GM12878 (cell line): ENCODE results near the gene ZNF112. TPM values are rescaled to one million over a fixed set of nuclear protein-coding genes. Genes with fewer than 3 reads are reported as not detected.

Source experiments
- ATAC-seq: fragments of 200-7000 bp; cut with Tn5 transposase; 3 replicates; pipeline ENCODE4 v1.9.1; 2020; ENCODE audit warnings: mild to moderate bottlenecking, moderate library complexity
- BruUV-seq: library from RNA; stranded (reverse); fragments of 400-500 nt; replicated peaks from 2 replicates; lab custom pipeline; 2021; lab: Mats Ljungman, UMichigan
- CTCF ChIA-PET: fragments of 300-600 bp; sonication (Branson Sonifier 250); formaldehyde crosslinking; extraction: SDS; loops from one replicate; lab custom pipeline; 2021; ENCODE audit warnings: inconsistent platforms; lab: Yijun Ruan, JAX
- POLR2A ChIA-PET: fragments of 350-600 bp; formaldehyde crosslinking; extraction: SDS; loops from one replicate; lab custom pipeline; 2021; ENCODE audit warnings: inconsistent platforms; lab: Charles Lee
- RAD21 ChIA-PET: fragments of 300-600 bp; sonication (Branson Sonifier 250); formaldehyde crosslinking; loops from one replicate; lab custom pipeline; 2023; ENCODE audit warnings: antibody characterized with exemption; ENCODE audit not compliant: unreplicated experiment; lab: Charles Lee
- SMC1A ChIA-PET: fragments of 300-600 bp; sonication (Branson Sonifier 250); formaldehyde crosslinking; loops from one replicate; lab custom pipeline; 2023; ENCODE audit not compliant: unreplicated experiment, uncharacterized antibody; lab: Charles Lee
- DNase-seq: peaks from one replicate; pipeline ENCODE4 v3.0.0-alpha.2; 2011; ENCODE audit warnings: low read depth, low spot score
- FAIRE-seq: peaks from 3 replicates; lab custom pipeline; 2011; peaks lifted over from hg19 to GRCh38; lab: Jason Lieb, UNC
- H2AFZ ChIP-seq: 2 replicates; pipeline ENCODE4 v1.6.0; 2011; ENCODE audit warnings: low read depth, low read length, control low read depth; ENCODE audit not compliant: control insufficient read depth
- H3K27ac ChIP-seq: 2 replicates; pipeline ENCODE4 v1.5.1; 2011; ENCODE audit warnings: control low read depth; ENCODE audit not compliant: control insufficient read depth, insufficient read depth
- H3K27me3 ChIP-seq, 2 experiments: replicated peaks in 1 of 2; 2 replicates each; pipeline versions ENCODE4 v1.6.0 to v1.6.1; 2011; ENCODE audit warnings: low read length in 1 of 2; ENCODE audit not compliant: control insufficient read depth in 2 of 2, insufficient read depth in 2 of 2
- H3K36me3 ChIP-seq, 2 experiments: 2 replicates each; pipeline ENCODE4 v1.5.1; 2011; ENCODE audit warnings: low read length in 1 of 2; ENCODE audit not compliant: control insufficient read depth in 2 of 2, insufficient read depth in 2 of 2
- H3K4me1 ChIP-seq: 2 replicates; pipeline ENCODE4 v1.6.1; 2011; ENCODE audit warnings: mild to moderate bottlenecking, low read length, moderate library complexity, mixed read lengths; ENCODE audit not compliant: control insufficient read depth, insufficient read depth
- H3K4me2 ChIP-seq: 2 replicates; pipeline ENCODE4 v1.6.0; 2011; ENCODE audit warnings: control low read depth; ENCODE audit not compliant: control insufficient read depth, insufficient read depth
- H3K4me3 ChIP-seq: fragments of 200-600 bp; sonication (generic); 2 replicates; pipeline ENCODE4 v1.5.1; 2016
- H3K79me2 ChIP-seq: 2 replicates; pipeline ENCODE4 v1.6.0; 2011; ENCODE audit warnings: low read length; ENCODE audit not compliant: control insufficient read depth, insufficient read depth
- H3K9ac ChIP-seq: 2 replicates; pipeline ENCODE4 v1.8.0; 2011; ENCODE audit warnings: low read length, control low read depth, mixed read lengths; ENCODE audit not compliant: control insufficient read depth, insufficient read depth
- H3K9me3 ChIP-seq: replicated peaks from 3 replicates; pipeline ENCODE4 v1.5.1; 2011; ENCODE audit warnings: mild to moderate bottlenecking, low read length; ENCODE audit not compliant: control insufficient read depth, insufficient read depth
- H4K20me1 ChIP-seq: 2 replicates; pipeline ENCODE4 v1.6.0; 2011; ENCODE audit not compliant: control insufficient read depth, insufficient read depth
- E2F4 ChIP-seq: IDR thresholded peaks from 2 replicates; pipeline ENCODE4 v1.6.1; 2012; ENCODE audit warnings: low read depth, low read length, improper control_type of control experiment
- ELK1 ChIP-seq: IDR thresholded peaks from 2 replicates; pipeline ENCODE4 v1.6.1; 2012; ENCODE audit warnings: low read depth, low read length, improper control_type of control experiment
- MTA2 ChIP-seq: fragments of 450-650 bp; IDR thresholded peaks from 2 replicates; pipeline ENCODE4 v1.6.1; 2016; ENCODE audit warnings: low read depth, mild to moderate bottlenecking, moderate library complexity
- MTA3 ChIP-seq: IDR thresholded peaks from 2 replicates; pipeline ENCODE4 v1.6.1; 2012; ENCODE audit warnings: low read length, inconsistent platforms, borderline replicate concordance
- NBN ChIP-seq: fragments of 450-650 bp; IDR thresholded peaks from 2 replicates; pipeline ENCODE4 v1.6.1; 2016
- PAX8 ChIP-seq: fragments of 450-650 bp; IDR thresholded peaks from 2 replicates; pipeline ENCODE4 v1.6.1; 2017; ENCODE audit warnings: mild to moderate bottlenecking, moderate library complexity
- POLR2A ChIP-seq: IDR thresholded peaks from 2 replicates; pipeline ENCODE4 v1.6.1; 2011; ENCODE audit warnings: low read depth, mild to moderate bottlenecking, low read length
- TCF12 ChIP-seq: IDR thresholded peaks from 2 replicates; pipeline ENCODE4 v1.6.1; 2011; ENCODE audit warnings: low read depth, mild to moderate bottlenecking, low read length
- ZBED1 ChIP-seq: IDR thresholded peaks from 2 replicates; pipeline ENCODE4 v1.6.1; 2016; ENCODE audit warnings: borderline replicate concordance
- ZBTB4 ChIP-seq: fragments of 450-650 bp; formaldehyde crosslinking; IDR thresholded peaks from 2 replicates; pipeline ENCODE4 v1.4.0; 2022; ENCODE audit warnings: mild to moderate bottlenecking, moderate library complexity
- WGBS: methylation state at CpG from one replicate; pipeline ENCODE4 v1.1.6; 2016; ENCODE audit warnings: low lambda C conversion rate; ENCODE audit not compliant: insufficient replicate concordance, insufficient coverage; ENCODE audit errors: missing lambda C conversion rate; 5-methylcytosine and 5-hydroxymethylcytosine counted together
- in situ Hi-C: fragments of 300-500 bp; cut with MboI; formaldehyde crosslinking; loops from 9 replicates; pipeline ENCODE4 v1.14.3; 2018; ENCODE audit warnings: mixed read lengths
- intact Hi-C: fragments of 100-400 bp; cut with micrococcal nuclease; formaldehyde crosslinking; loops from one replicate; pipeline ENCODE4 v1.14.2; 2022; ENCODE audit not compliant: unreplicated experiment
- polyA plus RNA-seq, 11 experiments: library from polyadenylated mRNA; depleted of rRNA in 4 of 11; unstranded in 6 of 11; stranded (reverse) in 5 of 11; fragments of >200 nt; fragmentation: Nextera tagmentation in 4 of 11; fragmentation: Illumina TruSeq in 1 of 11; extraction: Ambion mirVana in 4 of 11; extraction: Trizol in 1 of 11; gene quantifications; 1 replicate in 1 of 11; 2 replicates in 10 of 11; pipeline versions ENCODE4 v1.2.1 to v1.2.3, GENCODE V29; 2011 to 2016; ENCODE audit warnings: inconsistent platforms in 2 of 11, missing spikeins in 2 of 11, low read depth in 1 of 11
- total RNA-seq, 4 experiments: library from RNA; depleted of rRNA in 3 of 4; stranded (reverse); fragments of >200 nt in 3 of 4; fragmentation: Illumina TruSeq in 1 of 4; extraction: Trizol in 1 of 4; gene quantifications; 2 replicates each; pipeline versions ENCODE4 v1.2.1 to v1.2.3, GENCODE V29; 2013 to 2021

ZNF112 gene
- total and polyA plus RNA-seq, 10 of the 15 experiments (the other 5 are each of a cell fraction or from before 2014, with no cell fraction given) = 0.03 to 0.25 (median 0.07) TPM; not detected in 4

- Histone ChIP-seq H2AFZ (no peak overlapping the region), H3K36me3 (no peaks in the 10 kb centered on the region), H3K4me1 (no peaks in the 10 kb centered on the region), H3K27me3 (no peaks in the 10 kb centered on the region), H4K20me1 (no peaks in the 10 kb centered on the region), H3K79me2 (no peaks in the 10 kb centered on the region), H3K4me2 (no peak overlapping the region), H3K27ac (no peak overlapping the region), H3K9me3 (no peaks in the 10 kb centered on the region; the same call in 2 of the 3 replicates), H3K9ac (no peak overlapping the region), H3K4me3 (no peak overlapping the region)
- BruUV-seq = no TSS peak
- SMC1A ChIA-PET = no interaction called here
- DNase-seq = no peak
- in situ Hi-C loops (no loop called here), intact Hi-C loops (no loop called here)
- no peak for ATAC-seq
- TF ChIP-seq ELK1 (no peak), ZBTB4 (no peak), MTA3 (no peak), PAX8 (no peak), TCF12 (no peak), NBN (no peak), E2F4 (no peak), MTA2 (no peak), ZBED1 (no peak), POLR2A (no peak)
- CTCF ChIA-PET = no interaction called here
- FAIRE-seq = no peak
- RAD21 ChIA-PET = no interaction called here
- WGBS = 84% methylated on average over 10 of the region's 10 CpGs
- POLR2A ChIA-PET = no interaction called here
Measured at GRCh38 chr19:44280916-44281315, 75.6 kb downstream of the ZNF112 start.
